ENCODE data around the gene DLEC1. TPM values are rescaled to one million over a fixed set of nuclear protein-coding genes. Genes with fewer than 3 reads are reported as not detected.

DLEC1 gene
- total and polyA plus RNA-seq, 11 donors = 0.06 to 1.3 (median 0.16) TPM; not detected in 1

DNA sequence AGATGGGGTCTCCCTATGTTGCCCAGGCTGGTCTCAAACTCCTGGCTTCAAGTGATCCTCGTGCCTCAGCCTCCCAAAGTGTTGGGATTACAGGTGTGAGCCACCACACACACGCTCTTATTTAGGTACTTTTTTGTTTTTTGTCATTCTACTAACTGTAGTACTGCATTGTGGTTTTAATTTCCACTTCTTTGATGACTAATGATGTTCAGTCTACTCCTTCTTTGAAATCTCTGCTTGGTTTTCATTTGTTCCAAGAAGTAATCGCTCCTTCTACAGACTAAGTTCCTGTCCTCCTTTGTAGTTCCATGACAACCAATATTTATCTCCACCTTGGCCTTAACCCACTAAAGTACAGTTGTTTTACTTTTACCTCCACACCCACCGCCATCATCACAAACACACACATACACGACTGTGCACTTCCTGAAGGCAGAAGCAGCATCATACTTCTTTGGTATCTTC is 529 bp upstream of the DLEC1 start:
- H3K27ac ChIP-seq = peak overlapping the region in 2 of 12 donors; percentile 1 to 73
- H3K4me1 ChIP-seq = peaks cover 0 to 22% (median 9%) of the 10 kb centered on the region in 12 donors
- 87 to 92% (median 87%) methylated on average over 5 of the region's 5 CpGs for WGBS, 4 donors
- ATAC-seq (no peak), DNase-seq (no peak)
- TF ChIP-seq, protein P1, sequence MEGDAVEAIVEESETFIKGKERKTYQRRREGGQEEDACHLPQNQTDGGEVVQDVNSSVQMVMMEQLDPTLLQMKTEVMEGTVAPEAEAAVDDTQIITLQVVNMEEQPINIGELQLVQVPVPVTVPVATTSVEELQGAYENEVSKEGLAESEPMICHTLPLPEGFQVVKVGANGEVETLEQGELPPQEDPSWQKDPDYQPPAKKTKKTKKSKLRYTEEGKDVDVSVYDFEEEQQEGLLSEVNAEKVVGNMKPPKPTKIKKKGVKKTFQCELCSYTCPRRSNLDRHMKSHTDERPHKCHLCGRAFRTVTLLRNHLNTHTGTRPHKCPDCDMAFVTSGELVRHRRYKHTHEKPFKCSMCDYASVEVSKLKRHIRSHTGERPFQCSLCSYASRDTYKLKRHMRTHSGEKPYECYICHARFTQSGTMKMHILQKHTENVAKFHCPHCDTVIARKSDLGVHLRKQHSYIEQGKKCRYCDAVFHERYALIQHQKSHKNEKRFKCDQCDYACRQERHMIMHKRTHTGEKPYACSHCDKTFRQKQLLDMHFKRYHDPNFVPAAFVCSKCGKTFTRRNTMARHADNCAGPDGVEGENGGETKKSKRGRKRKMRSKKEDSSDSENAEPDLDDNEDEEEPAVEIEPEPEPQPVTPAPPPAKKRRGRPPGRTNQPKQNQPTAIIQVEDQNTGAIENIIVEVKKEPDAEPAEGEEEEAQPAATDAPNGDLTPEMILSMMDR (IDR thresholded peaks at IDR 0.05) = no peak
- no peak for TF ChIP-seq POLR2A (IDR thresholded peaks at IDR 0.05)
- H3K4me3 ChIP-seq = peak overlapping the region in 4 of 12 donors; percentile 52 to 65 (median 62)
- no peaks in the 10 kb centered on the region for H3K9me3 ChIP-seq
- no peaks in the 10 kb centered on the region for H3K36me3 ChIP-seq
- intact Hi-C loops (cut with DNase I) = no loop called here
- peaks cover 0 to 7% (median 0%) of the 10 kb centered on the region in 9 donors for H3K27me3 ChIP-seq

DNA sequence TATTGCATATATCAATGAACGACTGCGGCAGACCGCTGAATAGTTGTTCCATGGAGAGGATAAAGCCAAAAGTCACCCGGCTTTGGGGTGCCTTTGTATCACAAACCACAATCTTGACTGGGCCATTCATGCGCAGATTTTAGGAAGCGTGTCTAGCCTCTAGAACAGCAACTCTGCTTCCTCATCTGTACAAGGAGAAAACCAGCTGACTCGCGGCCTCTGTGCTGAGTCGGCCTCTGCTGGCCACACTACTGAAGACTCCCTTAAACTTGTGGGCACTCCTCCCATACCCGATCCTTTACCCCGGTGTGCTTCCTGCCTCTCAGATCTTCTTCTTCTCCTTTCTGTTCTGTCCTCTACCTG is 872 bp downstream of the DLEC1 start:
- WGBS, 4 donors = 21 to 41% (median 29%) methylated on average over 11 of the region's 11 CpGs
- ATAC-seq = peak; percentile 66 to 92 (median 90)
- intact Hi-C loops (cut with DNase I) = loop anchor here in 1 of 10 donors (2.0 kb wide), 1 partner anchor 35 kb away; no protein-coding TSS in a partner anchor
- H3K27me3 ChIP-seq = peaks cover 0 to 7% (median 0%) of the 10 kb centered on the region in 9 donors
- H3K27ac ChIP-seq = peak overlapping the region in 2 of 12 donors; percentile 14 to 73
- no peaks in the 10 kb centered on the region for H3K9me3 ChIP-seq
- DNase-seq = peak in 4 of 5 donors; percentile 59 to 81 (median 68)
- H3K4me3 ChIP-seq = peak overlapping the region in 11 of 12 donors; percentile 18 to 65 (median 55)
- H3K36me3 ChIP-seq = no peaks in the 10 kb centered on the region
- no peak for TF ChIP-seq POLR2A (IDR thresholded peaks at IDR 0.05)
- TF ChIP-seq, protein P1 (IDR thresholded peaks at IDR 0.05) = peak in 7 of 12 donors; percentile 19 to 54 (median 32)
- peaks cover 0 to 22% (median 9%) of the 10 kb centered on the region in 12 donors for H3K4me1 ChIP-seq

DNA sequence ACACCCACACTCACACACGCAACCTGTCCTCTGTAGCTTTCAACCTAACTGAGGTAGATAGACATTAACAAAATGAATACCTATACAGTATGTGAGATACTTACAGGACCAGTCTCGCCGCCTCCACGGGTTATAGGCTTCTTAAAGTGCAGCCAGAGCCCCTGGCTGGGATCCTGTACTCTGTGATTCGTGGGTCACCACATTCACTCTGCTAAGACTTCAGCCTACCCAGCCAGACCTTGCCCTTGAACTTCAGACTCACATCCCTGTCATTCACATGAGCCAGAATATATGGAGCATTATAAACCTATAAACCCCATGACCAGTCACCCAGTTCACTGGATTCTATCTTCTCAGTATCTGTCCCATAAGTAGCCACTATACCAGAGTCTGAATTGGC is 1.4 kb downstream of the DLEC1 start:
- Histone ChIP-seq H3K4me3 (peak overlapping the region in 1 of 12 donors; percentile 63), H3K9me3 (no peaks in the 10 kb centered on the region), H3K27me3 (peaks cover 0 to 7% (median 0%) of the 10 kb centered on the region in 9 donors), H3K4me1 (peaks cover 0 to 22% (median 9%) of the 10 kb centered on the region in 12 donors), H3K27ac (no peak overlapping the region), H3K36me3 (no peaks in the 10 kb centered on the region)
- 85 to 95% (median 90%) methylated on average over 5 of the region's 5 CpGs for WGBS, 4 donors
- intact Hi-C loops (cut with DNase I) = loop anchor here in 1 of 10 donors (2.0 kb wide), 1 partner anchor 36 kb away; no protein-coding TSS in a partner anchor
- no peak for DNase-seq
- peak in 1 of 4 donors; percentile 9 for ATAC-seq
- TF ChIP-seq, protein P1 (IDR thresholded peaks at IDR 0.05) = no peak
- TF ChIP-seq POLR2A (IDR thresholded peaks at IDR 0.05) = no peak

DNA sequence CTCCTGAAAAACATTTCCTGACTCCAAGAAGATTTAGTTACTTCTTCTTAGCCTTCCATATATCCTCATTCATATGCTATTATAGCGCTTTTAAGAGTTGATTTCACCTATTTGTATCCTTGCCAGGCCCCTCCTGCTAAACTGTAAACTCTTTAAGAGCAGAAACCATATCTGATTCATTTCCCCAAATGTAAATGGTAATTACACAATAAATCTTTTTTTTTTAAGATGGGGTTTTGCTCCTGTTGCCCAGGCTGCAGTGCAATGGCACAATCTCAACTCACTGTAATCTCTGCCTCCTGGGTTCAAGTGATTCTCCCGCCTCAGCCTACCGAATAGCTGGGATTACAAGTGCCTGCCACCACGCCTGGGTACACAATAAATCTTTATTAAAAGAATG is 4.5 kb downstream of the DLEC1 start:
- Histone ChIP-seq H3K4me3 (no peak overlapping the region), H3K27ac (no peak overlapping the region), H3K27me3 (peaks cover 0 to 7% (median 0%) of the 10 kb centered on the region in 9 donors), H3K36me3 (no peaks in the 10 kb centered on the region), H3K9me3 (no peaks in the 10 kb centered on the region), H3K4me1 (peaks cover 0 to 19% (median 9%) of the 10 kb centered on the region in 12 donors)
- DNase-seq = no peak
- ATAC-seq = no peak
- intact Hi-C loops (cut with DNase I) = no loop called here
- TF ChIP-seq, protein P1 (IDR thresholded peaks at IDR 0.05) = no peak
- TF ChIP-seq POLR2A (IDR thresholded peaks at IDR 0.05) = no peak
- WGBS, 4 donors = 89 to 95% (median 91%) methylated on average over 4 of the region's 4 CpGs
